Endothelial cell of umbilical vein (primary cell): ENCODE data around the gene RARS1.

Source experiments
- EZH2 ChIP-seq: IDR thresholded peaks from 2 replicates; pipeline ENCODE4 v1.6.1; 2012; ENCODE audit warnings: borderline replicate concordance, low read depth, mild to moderate bottlenecking, moderate library complexity, low read length, inconsistent platforms; ENCODE audit not compliant: severe bottlenecking
- FOS ChIP-seq: IDR thresholded peaks from 2 replicates; pipeline ENCODE4 v1.6.1; 2011; ENCODE audit warnings: mild to moderate bottlenecking, low read length, moderate library complexity, borderline replicate concordance; ENCODE audit not compliant: insufficient read depth
- GATA2 ChIP-seq: IDR thresholded peaks from 2 replicates; pipeline ENCODE4 v1.7.0; 2011; ENCODE audit warnings: low read depth, mild to moderate bottlenecking, moderate library complexity, mixed read lengths, low read length; ENCODE audit not compliant: insufficient read length, insufficient read depth
- JUN ChIP-seq: IDR thresholded peaks from 2 replicates; pipeline ENCODE4 v1.6.1; 2011; ENCODE audit warnings: borderline replicate concordance, low read depth; ENCODE audit not compliant: insufficient read length, insufficient read depth
- MYC ChIP-seq: IDR thresholded peaks from one replicate; pipeline ENCODE4 v1.6.1; 2011; ENCODE audit warnings: mild to moderate bottlenecking, low read depth, low read length
- POLR2A ChIP-seq: IDR thresholded peaks from 2 replicates; pipeline ENCODE4 v1.6.1; 2012; ENCODE audit warnings: low read depth, mild to moderate bottlenecking, control low read depth, low read length
- POLR2AphosphoS5 ChIP-seq: IDR thresholded peaks from 2 replicates; pipeline ENCODE4 v1.6.1; 2012; ENCODE audit warnings: low read depth, mild to moderate bottlenecking, control low read depth, low read length, moderate library complexity; ENCODE audit not compliant: insufficient read depth
- TF ChIP-seq, protein P1 (sequence below), 2 donors: IDR thresholded peaks; 1 replicate in 1 of 2; 2 replicates in 1 of 2; pipeline ENCODE4 v1.5.1; 2011; ENCODE audit warnings: low read length in 2 of 2, mild to moderate bottlenecking in 2 of 2, moderate library complexity in 2 of 2, control low read depth in 1 of 2, inconsistent platforms in 1 of 2, low read depth in 1 of 2; ENCODE audit not compliant: insufficient read depth in 1 of 2; ENCODE audit errors: extremely low read depth in 1 of 2
- TF ChIP-seq, protein P2 (sequence below): IDR thresholded peaks from 2 replicates; pipeline ENCODE4 v1.6.1; 2011; ENCODE audit not compliant: insufficient read depth, insufficient read length

DNA sequence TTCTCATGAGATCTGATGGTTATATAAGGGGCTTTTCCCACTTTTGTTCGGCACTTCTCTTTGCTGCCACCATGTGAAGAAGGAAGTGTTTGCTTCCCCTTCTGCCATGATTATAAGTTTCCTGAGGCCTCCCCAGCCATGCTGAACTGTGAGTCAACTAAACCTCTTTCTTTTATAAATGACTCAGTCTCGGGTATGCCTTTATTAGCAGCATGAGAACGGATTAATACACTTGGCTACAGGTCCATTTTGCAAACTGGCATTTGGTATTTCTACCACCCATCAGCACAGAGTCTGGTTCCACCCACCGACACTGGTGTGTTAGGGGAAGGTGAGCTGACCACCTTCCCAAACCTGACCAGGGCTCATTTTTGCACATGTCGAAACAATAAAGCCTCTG lies 47.9 kb upstream of the RARS1 start:
- TF ChIP-seq, protein P1, sequence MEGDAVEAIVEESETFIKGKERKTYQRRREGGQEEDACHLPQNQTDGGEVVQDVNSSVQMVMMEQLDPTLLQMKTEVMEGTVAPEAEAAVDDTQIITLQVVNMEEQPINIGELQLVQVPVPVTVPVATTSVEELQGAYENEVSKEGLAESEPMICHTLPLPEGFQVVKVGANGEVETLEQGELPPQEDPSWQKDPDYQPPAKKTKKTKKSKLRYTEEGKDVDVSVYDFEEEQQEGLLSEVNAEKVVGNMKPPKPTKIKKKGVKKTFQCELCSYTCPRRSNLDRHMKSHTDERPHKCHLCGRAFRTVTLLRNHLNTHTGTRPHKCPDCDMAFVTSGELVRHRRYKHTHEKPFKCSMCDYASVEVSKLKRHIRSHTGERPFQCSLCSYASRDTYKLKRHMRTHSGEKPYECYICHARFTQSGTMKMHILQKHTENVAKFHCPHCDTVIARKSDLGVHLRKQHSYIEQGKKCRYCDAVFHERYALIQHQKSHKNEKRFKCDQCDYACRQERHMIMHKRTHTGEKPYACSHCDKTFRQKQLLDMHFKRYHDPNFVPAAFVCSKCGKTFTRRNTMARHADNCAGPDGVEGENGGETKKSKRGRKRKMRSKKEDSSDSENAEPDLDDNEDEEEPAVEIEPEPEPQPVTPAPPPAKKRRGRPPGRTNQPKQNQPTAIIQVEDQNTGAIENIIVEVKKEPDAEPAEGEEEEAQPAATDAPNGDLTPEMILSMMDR (IDR thresholded peaks at IDR 0.05; ENCODE audit: extremely low read depth in 1 of 2, insufficient read depth in 1 of 2, low read depth in 1 of 2, low read length in 2 of 2): no peak
- no peak for TF ChIP-seq POLR2A
- TF ChIP-seq, protein P2, sequence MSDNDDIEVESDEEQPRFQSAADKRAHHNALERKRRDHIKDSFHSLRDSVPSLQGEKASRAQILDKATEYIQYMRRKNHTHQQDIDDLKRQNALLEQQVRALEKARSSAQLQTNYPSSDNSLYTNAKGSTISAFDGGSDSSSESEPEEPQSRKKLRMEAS: no peak
- TF ChIP-seq EZH2: no peak
- TF ChIP-seq POLR2AphosphoS5: no peak
- no peak for TF ChIP-seq JUN
- TF ChIP-seq GATA2: no peak
- no peak for TF ChIP-seq MYC
- no peak for TF ChIP-seq FOS
